ENCODE results near the gene LRMDA.
A peak's percentile ranks its signal among the peaks of the same experiment; 100 is the strongest.

- no peak for TF ChIP-seq TAF1 (IDR thresholded peaks at IDR 0.05; ENCODE audit: low read depth, low read length)
- no peak for TF ChIP-seq JUN (IDR thresholded peaks at IDR 0.05; ENCODE audit: low read depth, low read length)
- TF ChIP-seq TBP (IDR thresholded peaks at IDR 0.05; ENCODE audit: low read depth, low read length) = no peak
- no peak for TF ChIP-seq POLR2AphosphoS5 (IDR thresholded peaks at IDR 0.05; ENCODE audit: low read depth, low read length)
- no peak for TF ChIP-seq EZH2 (IDR thresholded peaks at IDR 0.05; ENCODE audit: low read depth, low read length, severe bottlenecking)
- TF ChIP-seq JUND (IDR thresholded peaks at IDR 0.05; ENCODE audit: low read length) = no peak
- no peak for TF ChIP-seq POLR2A (IDR thresholded peaks at IDR 0.05; ENCODE audit: control extremely low read depth in 1 of 2, low read depth in 2 of 2, low read length in 2 of 2)
- TF ChIP-seq SAP30 (IDR thresholded peaks at IDR 0.05; ENCODE audit: insufficient read depth, insufficient replicate concordance, low read length) = no peak
- TF ChIP-seq CTCF (IDR thresholded peaks at IDR 0.05; ENCODE audit: control extremely low read depth in 1 of 3, insufficient read depth in 1 of 3, low read depth in 1 of 3, low read length in 3 of 3) = peak in 2 of 3 experiments; percentile 0 to 31; a peak in 2 of 4 replicates
- TF ChIP-seq SUZ12 (IDR thresholded peaks at IDR 0.05; ENCODE audit: low read length) = no peak
- TF ChIP-seq EGR1 (IDR thresholded peaks at IDR 0.05; ENCODE audit: borderline replicate concordance, low read depth, low read length) = no peak
Observed at GRCh38 chr10:76435157-76435556, 1003.7 kb downstream of the LRMDA start.
